Right atrium auricular region (tissue), 2 donors: ENCODE results near the gene EFNA1. TPM values are rescaled to one million over a fixed set of nuclear protein-coding genes. Genes with fewer than 3 reads are reported as not detected.
A peak's percentile ranks its signal among the peaks of the same experiment; 100 is the strongest.

Experiments
- DNase-seq: peaks from one replicate; pipeline ENCODE4 v3.0.0-alpha.2; 2019; ENCODE audit warnings: low spot score
- H3K27ac ChIP-seq, 2 donors: fragments of 200-600 bp; sonication (generic); 1 replicate in 1 of 2; 2 replicates in 1 of 2; pipeline ENCODE4 v1.5.1; 2016 to 2019
- H3K27me3 ChIP-seq, 2 donors: fragments of 200-600 bp; sonication (generic); one replicate each; pipeline versions ENCODE4 v1.5.1 to v1.6.0; 2017 to 2019
- H3K36me3 ChIP-seq: fragments of 200-600 bp; sonication (generic); one replicate; pipeline ENCODE4 v1.5.1; 2016
- H3K4me1 ChIP-seq, 2 donors: fragments of 200-600 bp; sonication (generic); one replicate each; pipeline versions ENCODE4 v1.5.1 to v1.6.0; 2017 to 2019
- H3K4me3 ChIP-seq, 2 donors: fragments of 200-600 bp; sonication (generic); 1 replicate in 1 of 2; 2 replicates in 1 of 2; pipeline ENCODE4 v1.5.1; 2017 to 2019; ENCODE audit warnings: mild to moderate bottlenecking in 1 of 2, moderate library complexity in 1 of 2
- H3K9me3 ChIP-seq, 2 donors: fragments of 200-600 bp; sonication (generic); one replicate each; pipeline ENCODE4 v1.5.1; 2019
- total RNA-seq, 2 donors: library from RNA; depleted of rRNA; stranded (reverse); fragments of >200 nt; gene quantifications; one replicate each; pipeline ENCODE4 v1.1.0, GENCODE V29; 2016
- TF ChIP-seq, protein P1 (sequence below), 2 donors: fragments of 200-600 bp; sonication (generic); IDR thresholded peaks; one replicate each; pipeline ENCODE4 v1.5.1; 2019; ENCODE audit warnings: antibody characterized with exemption in 2 of 2

The EFNA1 gene
- total RNA-seq, 2 donors from 2014 or later: 24.8 to 41.4 TPM

DNA sequence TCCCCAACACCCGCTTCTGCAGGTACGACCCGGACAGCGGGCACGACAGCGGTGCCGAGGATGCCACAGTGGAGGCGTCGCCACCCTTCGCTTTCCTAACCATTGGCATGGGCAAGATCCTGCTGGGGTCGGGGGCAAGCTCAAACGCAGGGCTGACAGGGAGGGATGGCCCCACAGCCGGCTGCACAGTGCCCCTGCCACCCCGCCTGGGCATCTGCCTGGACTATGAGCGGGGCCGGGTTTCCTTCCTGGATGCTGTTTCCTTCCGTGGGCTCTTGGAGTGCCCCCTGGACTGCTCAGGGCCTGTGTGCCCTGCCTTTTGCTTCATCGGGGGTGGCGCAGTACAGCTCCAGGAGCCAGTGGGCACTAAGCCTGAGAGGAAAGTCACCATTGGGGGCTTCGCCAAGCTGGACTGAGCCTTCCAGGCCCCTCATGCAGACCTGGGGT lies 56.1 kb downstream of the EFNA1 start:
- Histone ChIP-seq H3K36me3 (no peaks in the 10 kb centered on the region), H3K4me1 (peaks cover 0 to 11% of the 10 kb centered on the region in 2 donors), H3K27me3 (no peaks in the 10 kb centered on the region), H3K9me3 (no peaks in the 10 kb centered on the region), H3K27ac (no peak overlapping the region), H3K4me3 (no peak overlapping the region)
- TF ChIP-seq, protein P1, sequence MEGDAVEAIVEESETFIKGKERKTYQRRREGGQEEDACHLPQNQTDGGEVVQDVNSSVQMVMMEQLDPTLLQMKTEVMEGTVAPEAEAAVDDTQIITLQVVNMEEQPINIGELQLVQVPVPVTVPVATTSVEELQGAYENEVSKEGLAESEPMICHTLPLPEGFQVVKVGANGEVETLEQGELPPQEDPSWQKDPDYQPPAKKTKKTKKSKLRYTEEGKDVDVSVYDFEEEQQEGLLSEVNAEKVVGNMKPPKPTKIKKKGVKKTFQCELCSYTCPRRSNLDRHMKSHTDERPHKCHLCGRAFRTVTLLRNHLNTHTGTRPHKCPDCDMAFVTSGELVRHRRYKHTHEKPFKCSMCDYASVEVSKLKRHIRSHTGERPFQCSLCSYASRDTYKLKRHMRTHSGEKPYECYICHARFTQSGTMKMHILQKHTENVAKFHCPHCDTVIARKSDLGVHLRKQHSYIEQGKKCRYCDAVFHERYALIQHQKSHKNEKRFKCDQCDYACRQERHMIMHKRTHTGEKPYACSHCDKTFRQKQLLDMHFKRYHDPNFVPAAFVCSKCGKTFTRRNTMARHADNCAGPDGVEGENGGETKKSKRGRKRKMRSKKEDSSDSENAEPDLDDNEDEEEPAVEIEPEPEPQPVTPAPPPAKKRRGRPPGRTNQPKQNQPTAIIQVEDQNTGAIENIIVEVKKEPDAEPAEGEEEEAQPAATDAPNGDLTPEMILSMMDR (IDR thresholded peaks at IDR 0.05): no peak
- DNase-seq: no peak

DNA sequence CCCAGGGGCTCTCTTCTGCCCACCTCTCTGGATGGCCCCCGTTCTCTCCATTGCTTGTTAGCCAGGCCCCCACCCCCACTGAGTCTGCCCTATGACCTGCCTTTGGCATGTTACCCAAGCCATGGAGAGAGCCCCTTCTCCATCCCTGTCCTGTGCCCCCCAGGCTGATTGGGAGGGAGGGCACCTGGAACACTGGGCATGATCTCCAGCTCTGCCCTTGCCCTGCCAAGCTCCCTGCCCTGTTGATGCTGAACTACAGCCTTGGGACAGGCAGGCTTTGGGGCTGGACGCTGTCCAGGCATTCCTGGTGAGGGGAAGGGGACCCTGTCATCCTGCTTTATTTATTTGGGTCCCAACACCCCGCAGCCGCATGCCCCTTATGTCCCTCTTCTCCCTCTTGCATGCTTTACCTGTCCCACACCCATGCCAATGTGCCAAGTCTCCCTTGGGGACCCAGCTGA lies 56.7 kb downstream of the EFNA1 start:
- TF ChIP-seq, protein P1 (IDR thresholded peaks at IDR 0.05): no peak
- no peaks in the 10 kb centered on the region for H3K9me3 ChIP-seq
- no peak for DNase-seq
- H3K27ac ChIP-seq: peak overlapping the region in 1 of 2 donors; percentile 38
- no peaks in the 10 kb centered on the region for H3K27me3 ChIP-seq
- H3K4me3 ChIP-seq: no peak overlapping the region
- peaks cover 0 to 11% of the 10 kb centered on the region in 2 donors for H3K4me1 ChIP-seq
- no peaks in the 10 kb centered on the region for H3K36me3 ChIP-seq

Other genes with a start within 250 kb of the EFNA1 start
- gene PMVK, start 191.2 kb upstream of the EFNA1 start, total RNA-seq: 10 to 100 TPM; 15.7 to 21.2 TPM
- gene PBXIP1, start 171.8 kb upstream of the EFNA1 start, total RNA-seq: 100 to 1,000 TPM in 1 of 2 donors, 10 to 100 TPM in 1; 81.4 to 101 TPM
- 10 to 100 TPM; 13.9 to 18.4 TPM for gene PYGO2, start 166.1 kb upstream of the EFNA1 start, total RNA-seq
- gene SHC1, start 157.1 kb upstream of the EFNA1 start, total RNA-seq: 10 to 100 TPM; 69.5 to 80.5 TPM
- gene CKS1B, start 153.2 kb upstream of the EFNA1 start, total RNA-seq: 10 to 100 TPM; 20.0 to 23.8 TPM
- 10 to 100 TPM; 19.5 to 24.8 TPM for gene FLAD1, start 144.5 kb upstream of the EFNA1 start, total RNA-seq
- gene LENEP, start 134.3 kb upstream of the EFNA1 start, total RNA-seq: not detected
- 10 to 100 TPM; 30.3 to 53.4 TPM for gene ZBTB7B, start 125.1 kb upstream of the EFNA1 start, total RNA-seq
- gene DCST2, start 94.1 kb upstream of the EFNA1 start, total RNA-seq: not detected
- gene DCST1, start 94.1 kb upstream of the EFNA1 start, total RNA-seq: not detected
- 10 to 100 TPM; 64.6 to 96.7 TPM for gene ADAM15, start 76.6 kb upstream of the EFNA1 start, total RNA-seq
- gene EFNA4, start 64.1 kb upstream of the EFNA1 start, total RNA-seq: 1 to 10 TPM; 2.2 to 3.5 TPM
- gene EFNA3, start 49.0 kb upstream of the EFNA1 start, total RNA-seq: 1 to 10 TPM in 1 of 2 donors, not detected in 1; 3.2 TPM
- 1 to 10 TPM; 3.7 to 10.0 TPM for gene SLC50A1, start 8.0 kb downstream of the EFNA1 start, total RNA-seq
- 10 to 100 TPM; 46.5 to 47.8 TPM for gene DPM3, start 12.7 kb downstream of the EFNA1 start, total RNA-seq
- gene KRTCAP2, start 45.4 kb downstream of the EFNA1 start, total RNA-seq: 100 to 1,000 TPM; 124 to 147 TPM
- under 1 TPM in 1 of 2 donors, not detected in 1; 0.20 TPM for gene TRIM46, start 46.0 kb downstream of the EFNA1 start, total RNA-seq
- 10 to 100 TPM; 10.9 to 11.2 TPM for gene THBS3, start 80.0 kb downstream of the EFNA1 start, total RNA-seq
- 10 to 100 TPM; 16.2 to 27.0 TPM for gene MTX1, start 80.8 kb downstream of the EFNA1 start, total RNA-seq
- 10 to 100 TPM; 14.4 to 15.5 TPM for gene ENTREP3, start 127.6 kb downstream of the EFNA1 start, total RNA-seq
- gene SCAMP3, start 134.5 kb downstream of the EFNA1 start, total RNA-seq: 10 to 100 TPM; 77.2 to 77.7 TPM
- gene CLK2, start 145.6 kb downstream of the EFNA1 start, total RNA-seq: 10 to 100 TPM in 1 of 2 donors, 1 to 10 TPM in 1; 9.8 to 16.4 TPM
- gene HCN3, start 149.6 kb downstream of the EFNA1 start, total RNA-seq: under 1 TPM; 0.35 to 0.41 TPM
- gene PKLR, start 173.6 kb downstream of the EFNA1 start, total RNA-seq: not detected
- gene FDPS, start 181.0 kb downstream of the EFNA1 start, total RNA-seq: 10 to 100 TPM; 65.3 to 73.1 TPM
- 10 to 100 TPM; 20.2 to 23.9 TPM for gene RUSC1, start 193.0 kb downstream of the EFNA1 start, total RNA-seq